NK-92 treated with Interleukin-12 subunit alpha and Interleukin-12 subunit beta, amount 100 ng/mL, for 24 hours (cell line): ENCODE results near the gene RHBDL1.

Source experiments
- DNase-seq: peaks from one replicate; lab custom pipeline; 2025; lab: John Stamatoyannopoulos, UW

RHBDL1 gene

GRCh38 chr16:637081-638018, 38.1 kb upstream of the RHBDL1 start:
- DNase-seq = peak; percentile 82

- DNase-seq = no peak
These were observed 37.4 kb upstream of the RHBDL1 start for GRCh38 chr16:638034-638543.

- DNase-seq = no peak
These were observed 36.6 kb upstream of the RHBDL1 start for GRCh38 chr16:638836-639235.

- no peak for DNase-seq
These were observed 34.9 kb upstream of the RHBDL1 start for GRCh38 chr16:640614-641013.

GRCh38 chr16:641326-642188, 33.9 kb upstream of the RHBDL1 start, which contains the start of gene MCRIP2:
Gene MCRIP2, plus strand, starts transcription at chr16:641828. Its CDS starts 164 bp downstream, at chr16:641992.
- peak; percentile 36 for DNase-seq

DNA sequence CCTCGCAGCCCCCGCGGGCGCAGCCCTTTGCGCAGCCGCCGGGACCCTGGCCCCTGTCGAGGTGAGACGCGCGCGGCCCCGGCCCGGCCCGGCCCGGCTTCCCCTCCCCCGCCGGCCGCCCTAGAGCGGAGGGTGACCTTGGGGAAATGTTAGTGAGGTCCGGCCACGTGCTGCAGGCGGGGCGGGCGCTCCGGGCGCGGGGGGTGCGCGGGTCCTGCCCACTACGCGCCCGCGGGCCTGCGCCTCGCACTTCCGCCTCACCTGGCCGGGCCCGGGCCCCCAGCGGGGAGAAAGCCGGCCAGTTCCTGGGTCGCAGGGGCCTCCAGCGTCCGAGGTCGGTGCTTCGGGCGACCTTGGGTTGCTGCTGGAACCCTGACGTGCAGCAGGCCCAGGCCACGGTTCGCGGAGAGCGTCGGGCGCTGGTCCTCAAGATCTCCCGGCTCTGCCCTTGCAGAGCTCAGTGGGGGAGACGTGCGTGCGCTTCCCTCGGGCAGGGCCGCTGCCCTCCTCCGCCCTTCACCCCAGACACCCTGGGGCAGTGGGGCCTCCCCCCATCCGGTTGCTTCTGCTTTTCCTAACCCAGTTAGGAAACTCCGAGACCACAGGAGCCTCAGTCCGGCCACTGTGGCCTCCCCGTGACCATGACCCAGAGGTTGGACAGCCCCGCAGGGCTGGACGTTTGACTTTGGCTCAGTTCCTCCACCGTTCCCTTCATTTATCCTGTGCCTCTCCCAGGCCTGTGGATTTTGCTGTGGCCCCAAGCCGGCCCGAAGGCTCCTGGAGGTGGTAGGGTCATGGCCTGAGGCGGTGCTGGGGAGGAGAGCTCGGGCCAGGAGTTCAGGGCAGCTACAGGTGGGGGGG, 33.1 kb upstream of the RHBDL1 start:
- no peak for DNase-seq

DNA sequence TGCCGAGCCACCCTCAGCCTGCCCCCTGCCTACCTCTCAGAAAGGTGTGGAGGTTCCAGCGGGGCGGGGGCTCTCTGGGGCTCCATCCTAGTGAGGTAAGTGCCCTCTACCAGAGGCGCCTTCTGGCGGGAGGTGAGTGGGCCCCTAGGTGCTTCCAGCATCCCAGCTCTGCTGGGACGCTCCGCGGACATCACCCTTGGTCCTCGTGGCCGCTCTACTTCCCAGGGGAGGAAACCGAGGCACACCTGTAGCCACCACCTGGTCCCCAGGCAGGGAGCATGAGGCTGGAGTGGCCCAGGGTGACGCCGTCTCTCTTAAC, 32.5 kb upstream of the RHBDL1 start:
- DNase-seq = no peak

GRCh38 chr16:644556-644955, 30.9 kb upstream of the RHBDL1 start:
- no peak for DNase-seq

- DNase-seq = no peak
These were observed 29.4 kb upstream of the RHBDL1 start for GRCh38 chr16:645852-646678.

- no peak for DNase-seq
These were observed 28.7 kb upstream of the RHBDL1 start for GRCh38 chr16:646679-647172.

GRCh38 chr16:647173-647902, 28.1 kb upstream of the RHBDL1 start:
- no peak for DNase-seq

GRCh38 chr16:648071-648780, 27.2 kb upstream of the RHBDL1 start:
- no peak for DNase-seq

DNA sequence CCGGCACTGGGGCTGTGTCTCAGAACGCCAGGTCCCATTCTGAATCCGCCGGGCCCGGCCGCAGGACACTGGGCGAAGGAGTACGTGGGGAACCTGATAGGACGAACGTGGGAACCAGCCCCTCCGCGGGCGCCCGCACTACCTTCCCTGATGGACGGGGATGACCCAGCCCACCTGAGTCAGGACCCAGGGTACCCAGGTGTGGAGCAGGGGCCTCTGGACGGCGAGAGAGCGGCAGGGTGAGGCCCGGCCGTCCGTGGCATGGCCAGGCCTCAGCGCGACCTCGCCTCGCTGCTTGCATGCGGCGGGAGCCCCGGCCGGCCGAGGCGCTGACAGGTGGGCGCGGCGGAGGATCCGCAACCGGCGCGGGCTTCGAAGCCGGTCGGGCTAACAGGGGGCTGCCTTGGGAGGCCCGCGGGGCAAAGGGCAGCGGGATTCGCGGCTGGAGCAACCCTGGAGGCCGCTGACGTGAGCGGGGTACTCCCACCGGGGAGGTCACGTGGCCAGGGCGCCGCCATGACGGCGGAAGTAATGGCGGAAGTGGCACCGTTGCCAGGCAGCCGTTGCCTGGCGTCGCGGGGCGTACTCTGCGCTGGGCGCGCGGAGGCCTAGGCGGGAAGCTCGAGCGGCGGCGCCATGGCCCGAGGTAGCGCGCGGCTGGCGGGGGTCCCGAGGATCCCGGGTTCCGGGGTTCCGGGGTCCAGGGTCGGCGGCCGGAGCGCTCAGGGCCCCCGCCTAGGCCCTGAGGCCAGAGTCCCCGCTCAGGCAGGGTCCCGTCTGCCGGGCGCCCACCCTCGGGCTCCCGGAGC, 26.5 kb upstream of the RHBDL1 start, which contains the start of gene WDR90:
TSS of gene WDR90 (plus strand) at position 585 of the 809 bp plus-strand sequence. CDS start at position 637, 52 bp downstream.
- peak; percentile 78 for DNase-seq

GRCh38 chr16:649631-650030, 25.8 kb upstream of the RHBDL1 start:
- DNase-seq = no peak

DNA sequence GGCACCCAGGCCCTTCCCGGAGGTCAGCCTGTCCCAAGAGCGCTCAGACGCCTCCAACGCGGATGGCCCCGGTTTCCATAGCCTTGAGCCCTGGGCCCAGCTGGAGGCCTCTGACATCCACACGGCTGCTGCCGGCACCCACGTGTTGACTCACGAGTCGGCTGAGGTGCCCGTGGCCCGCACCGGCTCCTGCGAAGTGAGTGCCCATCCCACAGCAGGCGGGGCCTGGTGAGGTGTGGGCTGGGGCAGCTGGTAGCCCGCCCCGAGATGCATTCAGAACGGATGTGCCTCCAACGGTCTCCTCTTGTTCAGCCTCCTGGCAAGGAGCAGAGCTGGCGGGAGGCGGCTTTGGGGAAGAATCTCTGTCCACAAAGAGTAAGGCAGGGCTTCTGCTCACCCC, 23.6 kb upstream of the RHBDL1 start:
- no peak for DNase-seq

GRCh38 chr16:652454-653305, 22.8 kb upstream of the RHBDL1 start:
- no peak for DNase-seq

DNA sequence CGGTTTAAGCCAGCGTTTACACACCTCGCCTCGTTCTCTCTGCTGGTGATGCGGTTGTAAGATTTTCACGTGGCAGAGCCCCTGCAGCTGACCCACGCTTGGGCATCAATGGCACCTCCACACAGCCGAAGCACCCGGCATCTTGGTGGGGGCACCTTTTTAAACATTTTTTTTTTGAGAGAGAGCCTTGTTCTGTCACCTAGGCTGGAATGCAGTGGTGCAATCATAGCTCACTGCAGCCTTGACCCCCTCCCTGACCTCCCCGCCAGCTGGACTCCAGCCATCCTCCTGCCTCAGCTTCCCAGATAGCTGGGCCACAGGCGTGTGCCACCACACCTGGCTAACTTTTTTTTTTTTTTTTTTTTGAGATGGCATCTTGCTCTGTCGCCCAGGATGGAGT, 21.4 kb upstream of the RHBDL1 start:
- DNase-seq = no peak
